Measurements from ENCODE around the gene MPZL3. TPM values are rescaled to one million over a fixed set of nuclear protein-coding genes. Genes with fewer than 3 reads are reported as not detected.

MPZL3 gene
- polyA plus RNA-seq, 1 donor from 2014 or later, result 3.6 TPM

GRCh38 chr11:118294053-118294452 lies 41.9 kb upstream of the MPZL3 start:
- Histone ChIP-seq H3K9me2 (ENCODE audit: insufficient read depth, low read length) (no peaks in the 10 kb centered on the region), H3K79me2 (replicated peaks; ENCODE audit: insufficient read depth, low read length) (no peaks in the 10 kb centered on the region), H4K20me1 (ENCODE audit: insufficient read depth) (no peaks in the 10 kb centered on the region), H3K27ac (ENCODE audit: low read length) (no peak overlapping the region), H3K4me3 (ENCODE audit: low read length) (no peak overlapping the region), H3K36me3 (ENCODE audit: insufficient read depth, low read length) (no peaks in the 10 kb centered on the region), H3K9me3 (ENCODE audit: low read length) (no peaks in the 10 kb centered on the region), H3F3A (ENCODE audit: insufficient read depth, low read length, poor library complexity, severe bottlenecking) (no peaks in the 10 kb centered on the region), H3K27me3 (ENCODE audit: insufficient read depth, low read depth, low read length) (no peaks in the 10 kb centered on the region), H3K4me2 (ENCODE audit: low read length) (no peak overlapping the region), H2AFZ (ENCODE audit: low read depth, low read length) (no peak overlapping the region), H3K9ac (ENCODE audit: low read length) (no peak overlapping the region)
- TF ChIP-seq EP300 (conservative IDR thresholded peaks at IDR 0.05; ENCODE audit: poor library complexity, severe bottlenecking) (no peak), MXI1 (conservative IDR thresholded peaks at IDR 0.05; ENCODE audit: poor library complexity, severe bottlenecking) (no peak), REST (IDR thresholded peaks at IDR 0.05; ENCODE audit: borderline replicate concordance) (no peak), EZH2 (IDR thresholded peaks at IDR 0.05; ENCODE audit: borderline replicate concordance, insufficient read depth, low read length, poor library complexity, severe bottlenecking) (no peak), TAF1 (IDR thresholded peaks at IDR 0.05; ENCODE audit: low read depth) (no peak), POLR2AphosphoS5 (IDR thresholded peaks at IDR 0.05) (no peak), SMC3 (conservative IDR thresholded peaks at IDR 0.05; ENCODE audit: poor library complexity) (no peak), RAD21 (conservative IDR thresholded peaks at IDR 0.05) (no peak), CTCF (IDR thresholded peaks at IDR 0.05; ENCODE audit: poor library complexity, severe bottlenecking) (no peak)

GRCh38 chr11:118291477-118292135 lies 39.4 kb upstream of the MPZL3 start:
- Histone ChIP-seq H3K36me3 (ENCODE audit: insufficient read depth, low read length) (no peaks in the 10 kb centered on the region), H4K20me1 (ENCODE audit: insufficient read depth) (no peaks in the 10 kb centered on the region), H3K27me3 (ENCODE audit: insufficient read depth, low read depth, low read length) (no peaks in the 10 kb centered on the region), H3K4me3 (ENCODE audit: low read length) (no peak overlapping the region), H3K9me3 (ENCODE audit: low read length) (no peaks in the 10 kb centered on the region), H3K9me2 (ENCODE audit: insufficient read depth, low read length) (no peaks in the 10 kb centered on the region), H3K79me2 (replicated peaks; ENCODE audit: insufficient read depth, low read length) (no peaks in the 10 kb centered on the region), H3K4me2 (ENCODE audit: low read length) (no peak overlapping the region), H3K9ac (ENCODE audit: low read length) (no peak overlapping the region), H3K27ac (ENCODE audit: low read length) (no peak overlapping the region), H3F3A (ENCODE audit: insufficient read depth, low read length, poor library complexity, severe bottlenecking) (no peaks in the 10 kb centered on the region), H2AFZ (ENCODE audit: low read depth, low read length) (no peak overlapping the region)
- no peak for TF ChIP-seq EP300 (conservative IDR thresholded peaks at IDR 0.05; ENCODE audit: poor library complexity, severe bottlenecking)
- no peak for TF ChIP-seq TAF1 (IDR thresholded peaks at IDR 0.05; ENCODE audit: low read depth)
- no peak for TF ChIP-seq SMC3 (conservative IDR thresholded peaks at IDR 0.05; ENCODE audit: poor library complexity)
- no peak for TF ChIP-seq RAD21 (conservative IDR thresholded peaks at IDR 0.05)
- no peak for TF ChIP-seq MXI1 (conservative IDR thresholded peaks at IDR 0.05; ENCODE audit: poor library complexity, severe bottlenecking)
- no peak for TF ChIP-seq EZH2 (IDR thresholded peaks at IDR 0.05; ENCODE audit: borderline replicate concordance, insufficient read depth, low read length, poor library complexity, severe bottlenecking)
- no peak for TF ChIP-seq POLR2AphosphoS5 (IDR thresholded peaks at IDR 0.05)

Measured in neural cell (in vitro differentiated cells).